Kidney epithelial cell (primary cell): Measurements from ENCODE around the gene GLB1L3. TPM values are rescaled to one million over a fixed set of nuclear protein-coding genes. Genes with fewer than 3 reads are reported as not detected.

ENCODE experiments used
- DNase-seq: peaks from one replicate; pipeline ENCODE4 v3.0.0-alpha.2; 2010; ENCODE audit warnings: low read depth
- H3K27me3 ChIP-seq: 2 replicates; pipeline ENCODE4 v1.6.0; 2011; ENCODE audit warnings: low read length; ENCODE audit not compliant: control insufficient read depth, insufficient read depth
- H3K36me3 ChIP-seq: 2 replicates; pipeline ENCODE4 v1.5.1; 2011; ENCODE audit warnings: low read length; ENCODE audit not compliant: control insufficient read depth, insufficient read depth
- H3K4me3 ChIP-seq: 2 replicates; pipeline ENCODE4 v1.5.1; 2011; ENCODE audit warnings: low read depth, mild to moderate bottlenecking, control low read depth, low read length
- total RNA-seq: library from RNA; depleted of rRNA; stranded (reverse); fragments of >200 nt; gene quantifications from 2 replicates; pipeline ENCODE4 v1.2.3, GENCODE V29; 2015
- TF ChIP-seq, protein P1 (sequence below): IDR thresholded peaks from 2 replicates; pipeline ENCODE4 v1.5.1; 2011; ENCODE audit warnings: mild to moderate bottlenecking, moderate library complexity, low read length, control low read depth, inconsistent platforms; ENCODE audit not compliant: insufficient read depth, poor library complexity, severe bottlenecking

Gene GLB1L3
- total RNA-seq, 1 donor from 2014 or later = 0.75 TPM

DNA sequence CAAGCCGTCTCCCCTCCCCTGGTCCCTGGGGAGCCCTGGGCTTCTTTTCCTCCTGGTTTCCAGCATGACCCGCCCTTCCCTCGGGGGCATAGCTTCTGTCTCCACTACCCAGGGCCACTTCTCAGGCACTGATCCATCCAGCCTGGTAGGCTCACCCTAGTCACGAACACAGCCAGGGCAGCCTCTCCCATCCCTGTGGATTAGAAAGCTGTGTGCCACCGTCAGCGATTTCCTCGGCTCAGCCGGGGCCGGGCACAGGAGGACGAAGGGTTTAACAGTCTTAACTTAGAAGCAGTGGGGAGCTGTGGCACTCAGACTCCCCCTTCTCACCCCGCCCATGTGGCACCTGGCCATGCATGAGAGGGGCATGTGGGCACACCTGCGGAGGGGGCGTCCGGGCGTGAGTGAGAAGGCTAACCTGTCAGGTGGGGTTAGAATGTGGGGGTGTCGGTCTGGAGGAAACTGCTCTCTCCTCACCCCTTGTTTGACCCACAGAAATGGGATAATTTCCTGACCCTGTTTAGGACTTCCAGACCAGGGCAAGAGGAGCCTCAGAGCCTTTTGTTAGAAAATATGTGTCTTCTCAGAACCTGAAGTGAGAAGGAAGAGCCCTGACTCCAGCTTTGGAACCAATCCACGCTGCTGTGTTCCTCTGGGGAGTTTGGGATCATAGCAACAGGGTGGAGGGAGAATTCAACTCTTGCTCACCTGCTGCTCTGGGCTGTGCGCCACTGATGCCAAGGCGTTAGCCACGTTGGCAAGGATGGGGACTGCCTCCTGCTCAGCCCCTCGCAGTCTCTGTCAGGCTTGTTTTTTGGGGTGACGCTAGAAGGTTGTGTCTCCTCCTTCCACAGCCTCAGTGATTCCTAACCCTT is 70.2 kb downstream of the GLB1L3 start:
- Histone ChIP-seq H3K4me3 (no peak overlapping the region), H3K27me3 (no peaks in the 10 kb centered on the region), H3K36me3 (no peaks in the 10 kb centered on the region)
- TF ChIP-seq, protein P1, sequence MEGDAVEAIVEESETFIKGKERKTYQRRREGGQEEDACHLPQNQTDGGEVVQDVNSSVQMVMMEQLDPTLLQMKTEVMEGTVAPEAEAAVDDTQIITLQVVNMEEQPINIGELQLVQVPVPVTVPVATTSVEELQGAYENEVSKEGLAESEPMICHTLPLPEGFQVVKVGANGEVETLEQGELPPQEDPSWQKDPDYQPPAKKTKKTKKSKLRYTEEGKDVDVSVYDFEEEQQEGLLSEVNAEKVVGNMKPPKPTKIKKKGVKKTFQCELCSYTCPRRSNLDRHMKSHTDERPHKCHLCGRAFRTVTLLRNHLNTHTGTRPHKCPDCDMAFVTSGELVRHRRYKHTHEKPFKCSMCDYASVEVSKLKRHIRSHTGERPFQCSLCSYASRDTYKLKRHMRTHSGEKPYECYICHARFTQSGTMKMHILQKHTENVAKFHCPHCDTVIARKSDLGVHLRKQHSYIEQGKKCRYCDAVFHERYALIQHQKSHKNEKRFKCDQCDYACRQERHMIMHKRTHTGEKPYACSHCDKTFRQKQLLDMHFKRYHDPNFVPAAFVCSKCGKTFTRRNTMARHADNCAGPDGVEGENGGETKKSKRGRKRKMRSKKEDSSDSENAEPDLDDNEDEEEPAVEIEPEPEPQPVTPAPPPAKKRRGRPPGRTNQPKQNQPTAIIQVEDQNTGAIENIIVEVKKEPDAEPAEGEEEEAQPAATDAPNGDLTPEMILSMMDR = no peak
- no peak for DNase-seq

DNA sequence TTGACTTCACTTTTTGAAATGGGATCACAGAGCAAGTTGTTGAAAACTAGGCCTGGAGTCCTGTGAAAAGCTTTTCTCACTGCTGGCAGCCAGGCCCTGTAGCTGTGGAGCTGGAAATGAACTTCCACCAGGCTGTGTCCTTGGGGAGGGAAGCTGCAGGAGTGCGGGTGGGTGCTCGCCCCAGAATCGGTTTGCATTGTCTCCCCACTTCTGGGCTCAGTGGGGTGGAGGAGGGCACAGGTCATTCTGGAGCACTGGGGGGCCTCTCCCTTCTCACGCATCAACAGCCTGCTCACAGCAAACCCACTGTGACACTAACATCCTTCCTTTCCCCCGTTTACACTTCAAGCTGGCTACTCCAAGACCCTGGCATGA is 70.8 kb downstream of the GLB1L3 start:
- TF ChIP-seq, protein P1 = no peak
- no peak for DNase-seq
- no peaks in the 10 kb centered on the region for H3K36me3 ChIP-seq
- no peak overlapping the region for H3K4me3 ChIP-seq
- no peaks in the 10 kb centered on the region for H3K27me3 ChIP-seq

DNA sequence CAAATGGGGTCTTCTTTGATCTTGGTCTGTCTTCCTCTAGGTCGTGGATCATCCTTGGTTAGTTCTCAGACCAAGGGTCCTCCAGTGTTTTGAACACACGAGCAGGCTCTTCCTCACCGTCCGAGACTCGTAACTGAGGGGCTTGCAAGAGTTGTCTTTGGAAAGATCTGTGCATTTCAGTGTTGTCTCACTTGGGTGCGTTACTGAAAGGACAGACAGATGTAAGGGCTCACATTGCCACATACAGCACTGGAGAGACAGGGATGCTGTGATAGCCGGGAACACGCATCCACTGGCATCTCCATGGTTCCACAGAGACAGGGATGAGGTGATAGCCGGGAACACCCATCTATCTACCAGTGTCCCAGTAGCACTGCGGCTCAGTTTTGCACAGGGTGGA is 71.3 kb downstream of the GLB1L3 start:
- H3K4me3 ChIP-seq = no peak overlapping the region
- H3K27me3 ChIP-seq = no peaks in the 10 kb centered on the region
- TF ChIP-seq, protein P1 = no peak
- DNase-seq = no peak
- no peaks in the 10 kb centered on the region for H3K36me3 ChIP-seq

DNA sequence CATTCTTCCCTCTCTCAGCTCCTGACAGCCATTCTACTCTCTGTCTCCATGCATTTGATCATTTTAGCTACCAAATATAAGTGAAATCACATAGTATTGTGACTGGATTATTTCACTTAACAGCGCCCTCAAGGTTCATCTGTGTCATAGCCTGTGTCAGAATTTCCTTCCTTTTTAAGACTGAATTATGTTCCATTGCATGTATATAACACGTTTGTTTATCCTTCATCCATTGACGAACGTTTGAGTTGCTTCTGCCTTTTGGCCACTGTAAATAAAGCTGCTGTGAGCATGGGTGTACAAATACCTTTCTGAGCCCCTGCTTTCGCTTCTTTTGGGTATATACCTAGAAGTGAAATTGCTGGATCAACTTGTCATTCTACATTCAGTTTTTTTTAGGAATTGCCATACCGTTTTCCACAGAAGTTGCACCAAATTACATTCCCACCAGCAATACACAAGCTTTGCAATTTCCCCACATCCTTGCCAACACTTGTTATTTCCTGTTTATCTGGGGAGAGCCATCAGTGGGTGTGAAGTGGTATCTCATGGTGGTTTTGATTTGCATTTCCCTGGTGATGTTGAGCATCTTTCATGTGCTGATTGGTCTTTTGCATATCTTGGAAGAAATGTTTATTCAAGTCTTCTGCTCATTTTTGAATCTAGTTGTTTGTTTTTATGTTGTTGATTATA is 73.1 kb downstream of the GLB1L3 start:
- H3K36me3 ChIP-seq = no peaks in the 10 kb centered on the region
- no peak for DNase-seq

DNA sequence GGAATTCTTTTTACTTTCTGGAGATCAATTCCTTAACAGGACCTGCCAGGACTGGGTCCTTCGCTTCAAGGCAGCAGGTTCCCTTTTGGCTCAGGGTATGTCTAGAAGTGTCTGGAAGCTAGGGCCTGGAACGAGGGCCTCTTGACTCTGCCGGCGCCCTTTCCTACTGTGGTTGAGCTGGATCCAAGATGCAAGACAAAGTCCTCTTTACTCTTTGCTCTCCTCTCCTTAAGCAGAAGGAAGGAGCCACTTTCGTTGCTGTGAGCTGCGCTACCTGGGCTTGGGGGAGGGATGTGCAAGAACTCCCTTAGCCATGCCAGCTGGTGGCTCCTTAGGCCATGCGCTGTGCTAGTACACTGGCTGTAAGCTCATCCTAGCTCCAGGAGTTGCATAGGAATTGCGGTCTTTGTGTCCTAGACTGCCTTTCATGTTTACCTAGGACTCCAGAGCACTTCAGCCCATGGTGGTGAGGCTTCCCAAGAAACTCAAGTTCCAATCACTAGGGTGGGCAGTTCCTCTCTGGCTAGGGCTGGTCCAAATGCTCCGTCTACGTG is 73.7 kb downstream of the GLB1L3 start:
- TF ChIP-seq, protein P1 = no peak
- no peak for DNase-seq
- Histone ChIP-seq H3K27me3 (no peaks in the 10 kb centered on the region), H3K36me3 (no peaks in the 10 kb centered on the region), H3K4me3 (no peak overlapping the region)

More for the DNA sequence above, 73.1 kb downstream of the GLB1L3 start:
- TF ChIP-seq, protein P1 = no peak
- Histone ChIP-seq H3K27me3 (no peaks in the 10 kb centered on the region), H3K4me3 (no peak overlapping the region)
